HT-29 (cell line): ENCODE measurements around the gene VASP. TPM values are rescaled to one million over a fixed set of nuclear protein-coding genes. Genes with fewer than 3 reads are reported as not detected.
"Not testable (repeated sequence)": the region's sequence is repeated elsewhere in the genome, so short reads cannot be mapped to it uniquely, and the experiment has no call there.

Source experiments
- DNase-seq: peaks from one replicate; pipeline ENCODE4 v3.0.0-alpha.2; 2015; ENCODE audit warnings: low spot score
- total RNA-seq: library from RNA; depleted of rRNA; stranded (reverse); fragments of >200 nt; shearing (Covaris generic); gene quantifications from 2 replicates; pipeline ENCODE4 v1.2.3, GENCODE V29; 2014

The VASP gene
- total RNA-seq, 1 experiment from 2014 or later: 506 TPM

DNA sequence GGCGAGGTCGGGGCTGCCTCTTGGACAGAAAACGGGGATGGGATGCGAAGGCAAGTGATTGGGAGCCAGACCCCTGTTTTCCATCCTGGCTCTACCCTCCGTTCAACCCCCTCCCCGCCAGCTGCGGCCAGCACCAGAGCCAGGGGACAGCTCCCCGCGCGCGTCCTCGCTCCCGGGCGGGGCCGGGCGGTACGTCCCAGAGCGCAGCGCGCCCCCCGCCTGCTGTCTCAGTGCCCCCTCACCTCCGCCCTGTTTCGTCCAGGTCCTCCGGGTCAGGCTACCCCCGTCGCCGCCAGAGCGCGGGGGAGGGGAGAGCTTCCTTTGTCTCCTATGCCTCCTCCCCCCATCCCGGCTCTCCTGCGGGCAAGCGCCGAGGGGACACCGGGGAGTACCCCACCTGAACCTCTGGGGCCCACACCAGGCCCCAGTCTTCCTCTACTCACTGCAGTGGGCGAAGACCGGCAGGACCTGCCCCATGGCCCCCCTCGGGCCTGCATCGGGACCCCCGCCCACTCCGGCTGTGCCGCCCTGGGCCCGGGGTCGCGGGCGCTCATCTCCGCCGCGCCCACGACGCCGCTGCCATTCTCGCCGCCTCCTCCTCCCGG, 10.8 kb upstream of the VASP start:
- no peak for DNase-seq

DNA sequence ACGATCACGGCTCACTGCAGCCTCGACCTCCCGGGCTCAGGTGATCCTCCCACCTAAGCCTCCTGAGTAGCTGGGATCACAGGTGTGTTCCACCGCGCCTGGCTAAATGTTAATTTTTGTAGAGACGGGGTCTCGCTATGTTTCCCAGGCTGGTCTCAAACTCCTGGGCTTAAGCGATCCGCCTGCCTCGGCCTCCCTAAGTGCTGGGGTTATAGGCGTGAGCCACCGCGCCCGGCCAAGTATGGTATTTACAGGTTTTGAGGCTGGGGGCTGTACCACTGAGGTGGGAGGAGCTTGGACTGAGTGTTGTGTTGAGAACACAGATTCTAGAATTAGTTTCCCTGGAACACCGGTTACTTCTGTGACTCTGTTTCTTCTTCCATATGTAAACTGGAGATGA, 9.5 kb upstream of the VASP start:
- no peak for DNase-seq

GRCh38 chr19:45498411-45499195, 8.7 kb upstream of the VASP start, which contains the start of gene PPM1N:
TSS of gene PPM1N (plus strand) at chr19:45498443. CDS start at chr19:45498473, 30 bp downstream.
- no peak for DNase-seq

DNA sequence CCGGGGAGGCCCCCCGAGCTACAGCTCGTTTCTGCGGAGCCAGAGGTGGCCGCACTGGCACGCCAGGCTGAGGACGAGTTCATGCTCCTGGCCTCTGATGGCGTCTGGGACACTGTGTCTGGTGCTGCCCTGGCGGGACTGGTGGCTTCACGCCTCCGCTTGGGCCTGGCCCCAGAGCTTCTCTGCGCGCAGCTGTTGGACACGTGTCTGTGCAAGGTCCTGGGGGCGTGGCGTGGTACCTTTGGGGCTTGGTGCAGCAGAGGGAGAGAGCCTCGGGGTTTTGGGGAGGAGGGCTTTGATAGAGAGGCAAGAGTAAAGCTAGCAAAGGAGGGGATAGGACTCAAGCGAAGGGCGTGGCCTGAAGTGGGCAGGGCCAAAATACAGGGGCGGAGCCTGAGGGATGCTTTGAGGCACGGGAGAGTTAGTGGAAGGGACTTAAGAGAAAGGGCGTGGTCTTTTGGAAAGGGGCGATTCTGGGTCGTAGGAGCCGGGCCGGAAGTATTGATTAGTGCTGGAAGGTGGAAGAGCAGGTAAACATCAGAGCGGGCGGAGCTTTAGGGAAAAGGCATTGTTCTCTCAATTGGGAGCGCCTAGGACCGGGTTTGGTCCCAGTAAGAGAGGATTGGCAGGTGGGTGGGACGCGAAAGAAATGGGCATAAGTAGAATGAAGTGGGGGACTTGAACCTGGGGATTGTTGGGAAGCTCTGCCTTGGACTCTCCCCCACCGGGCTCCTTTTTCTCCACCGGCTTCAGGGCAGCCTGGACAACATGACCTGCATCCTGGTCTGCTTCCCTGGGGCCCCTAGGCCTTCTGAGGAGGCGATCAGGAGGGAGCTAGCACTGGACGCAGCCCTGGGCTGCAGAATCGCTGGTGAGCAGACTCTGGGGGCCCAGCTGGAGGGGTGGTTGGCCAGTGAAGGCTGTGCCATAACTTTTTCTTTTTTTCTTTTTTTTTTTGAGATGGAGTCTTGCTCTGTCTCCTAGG, 7.8 kb upstream of the VASP start:
- DNase-seq: peak; percentile 79

DNA sequence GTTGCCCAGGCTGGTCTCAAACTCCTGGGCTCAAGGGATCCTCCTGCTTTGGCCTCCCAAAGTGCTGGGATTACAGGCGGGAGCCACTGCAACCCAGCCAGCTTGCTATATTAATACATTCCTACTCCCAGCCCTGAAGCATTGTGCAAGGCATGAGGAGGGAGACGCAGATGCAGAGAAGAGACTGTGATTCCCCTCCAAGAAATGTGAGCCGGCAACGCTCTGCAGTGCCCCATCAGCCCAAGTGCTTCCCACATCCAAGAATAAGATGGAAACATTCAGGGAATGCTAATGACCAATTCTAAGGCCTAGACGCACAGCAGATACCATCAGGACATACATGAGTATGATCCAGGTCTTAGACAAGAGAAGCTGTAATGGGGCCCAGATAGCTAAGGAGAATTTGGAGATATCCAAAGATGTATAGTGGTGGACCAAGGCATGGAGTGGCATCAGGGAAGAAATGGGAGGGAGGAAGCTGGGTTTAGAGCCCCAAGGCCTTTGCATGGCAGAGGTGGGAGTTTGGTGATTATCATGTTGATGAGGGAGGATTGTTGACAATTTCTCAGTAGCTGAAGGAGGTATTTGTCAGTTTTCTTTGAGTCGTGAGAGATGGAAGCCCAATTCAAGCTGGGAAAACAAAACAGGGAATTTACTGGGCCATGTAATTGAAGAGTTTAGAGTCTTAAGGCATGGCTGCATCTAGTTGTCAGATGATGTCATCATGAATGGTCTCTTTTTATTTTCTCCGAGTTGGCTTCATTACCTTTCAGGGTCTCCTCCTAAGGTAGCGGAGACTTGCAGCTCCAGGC, 6.2 kb upstream of the VASP start:
- no peak for DNase-seq

DNA sequence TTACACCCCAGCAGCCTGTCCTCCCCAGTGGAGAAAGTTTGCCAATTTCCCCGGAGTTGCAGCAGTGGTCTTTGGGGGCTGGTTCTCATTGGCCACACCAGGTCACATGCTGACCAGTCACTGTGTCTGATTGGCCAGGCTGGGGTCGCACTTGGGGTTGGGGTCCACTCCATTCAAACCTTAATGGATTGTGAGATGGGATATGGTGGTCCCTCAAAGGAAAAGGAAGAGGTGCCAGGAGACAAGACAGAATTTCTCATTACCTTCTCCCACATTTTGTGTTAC, 5.6 kb upstream of the VASP start:
- DNase-seq: no peak

GRCh38 chr19:45502111-45502510, 5.2 kb upstream of the VASP start:
- DNase-seq: no peak

GRCh38 chr19:45503909-45504308, 3.4 kb upstream of the VASP start:
- no peak for DNase-seq

DNA sequence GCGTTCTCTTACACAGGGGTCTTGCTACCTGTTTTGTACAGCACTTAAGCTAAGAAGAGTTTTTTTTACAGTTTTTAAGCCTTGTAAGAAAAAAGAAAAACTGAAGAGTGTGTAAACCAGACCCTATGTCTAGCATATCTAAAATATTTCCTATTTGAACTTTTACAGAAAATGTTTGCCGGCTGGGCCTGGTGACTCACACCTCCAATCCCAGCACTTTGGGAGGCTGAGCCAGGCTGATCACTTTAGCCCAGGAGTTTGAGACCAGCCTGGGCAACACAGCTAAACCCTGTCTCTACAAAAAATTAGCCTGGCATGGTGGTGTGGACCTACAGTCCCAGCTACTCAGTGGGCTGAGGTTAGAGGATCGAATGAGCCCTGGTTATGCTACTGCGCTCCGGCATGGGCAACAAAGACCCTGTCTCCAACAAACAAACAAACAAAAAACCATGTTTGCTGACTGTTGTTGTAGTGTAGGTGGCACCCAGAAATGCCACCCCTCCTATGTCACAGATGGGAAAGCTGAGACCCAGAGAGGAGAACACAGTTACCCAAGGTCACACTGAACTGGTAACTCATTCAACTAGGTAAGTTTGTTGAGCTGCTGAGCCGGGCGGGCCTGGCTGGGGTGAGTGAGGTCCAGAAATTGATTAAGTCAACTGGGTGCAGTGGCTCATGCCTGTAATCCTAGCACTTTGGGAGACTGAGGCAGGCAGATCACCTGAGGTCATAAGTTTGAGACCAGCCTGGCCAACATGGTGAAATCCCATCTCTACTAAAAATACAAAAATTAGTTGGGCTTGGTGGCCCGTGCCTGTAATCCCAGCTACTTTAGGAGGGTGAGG, 1.9 kb upstream of the VASP start:
- peak; percentile 32 for DNase-seq

DNA sequence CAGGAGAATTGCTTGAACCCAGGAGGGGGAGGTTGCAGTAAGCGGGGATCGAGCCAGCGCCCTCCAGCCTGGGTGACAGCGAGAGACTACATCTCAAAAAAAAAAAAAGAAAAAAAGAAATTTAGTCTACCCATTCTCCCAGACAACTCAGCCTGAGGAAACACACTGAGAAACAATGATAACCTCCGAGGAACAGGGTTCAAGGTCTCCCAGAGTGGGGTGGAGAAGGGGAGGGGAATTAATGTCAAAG, 1.4 kb upstream of the VASP start:
- DNase-seq: no peak

DNA sequence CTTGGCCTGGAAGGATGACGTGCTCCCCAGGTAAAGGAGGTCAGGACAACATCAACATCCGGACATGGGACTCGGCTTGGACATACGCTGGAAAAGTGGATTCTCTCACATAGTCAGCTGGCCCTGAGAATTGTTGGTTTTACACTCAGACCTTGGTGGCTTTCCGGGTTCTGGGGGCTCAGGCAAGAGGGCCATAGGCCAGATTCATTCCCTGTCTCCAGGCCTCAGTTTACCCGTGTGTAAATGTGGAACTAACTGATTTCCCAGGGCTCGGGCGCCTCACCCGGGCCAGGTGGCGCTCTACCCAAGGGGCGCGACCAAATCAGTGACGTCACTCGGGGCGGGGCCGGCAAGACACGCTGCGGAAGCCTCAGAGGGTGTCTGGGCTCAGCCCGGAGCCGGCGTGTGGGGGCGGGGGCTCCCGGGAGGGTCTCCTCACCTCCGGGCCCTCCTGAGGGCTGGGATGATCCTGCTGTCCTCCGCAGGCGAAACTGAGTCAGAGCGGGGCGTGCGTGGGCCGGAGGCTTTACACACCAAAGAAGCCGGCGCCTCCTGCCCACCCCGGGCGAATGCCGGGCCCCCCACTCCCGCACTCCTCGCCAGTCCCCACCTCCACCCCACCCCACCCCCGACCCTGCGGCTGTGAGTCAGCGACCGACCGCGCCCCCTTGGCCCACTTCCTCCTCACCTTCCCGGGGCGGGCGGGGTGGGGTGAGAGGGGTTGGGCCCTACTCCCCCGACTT, 862 bp upstream of the VASP start:
- peak; percentile 99 for DNase-seq

DNA sequence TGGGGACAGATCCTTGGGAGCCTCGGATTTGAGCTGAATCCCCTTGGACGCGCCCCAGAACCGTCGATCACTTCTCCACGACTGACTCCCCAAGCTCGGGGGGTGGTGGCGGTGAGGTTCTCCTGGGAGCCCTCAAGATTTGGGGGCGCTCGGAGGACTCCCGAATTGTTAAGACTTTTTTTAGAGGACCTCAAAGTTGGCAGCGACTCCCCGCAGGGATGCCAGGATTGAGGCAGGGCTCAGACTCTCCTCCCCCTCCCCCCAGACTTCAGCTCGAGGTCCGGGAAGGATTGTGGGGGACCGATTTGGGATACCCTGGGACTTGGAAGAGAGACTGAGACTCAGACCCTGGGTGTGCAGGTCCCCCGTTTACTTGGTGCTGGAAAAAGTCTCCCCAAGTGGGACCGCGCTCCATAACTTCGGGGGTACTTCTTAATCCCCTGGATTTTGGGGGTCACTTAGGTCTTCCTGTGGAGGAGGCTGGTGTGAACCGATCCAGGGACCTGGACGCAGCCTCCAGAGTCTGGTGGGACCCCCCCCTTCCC, 665 bp downstream of the VASP start:
- peak; percentile 55 for DNase-seq

- peak; percentile 60 for DNase-seq
Observed at GRCh38 chr19:45508417-45508860, 1.2 kb downstream of the VASP start.

GRCh38 chr19:45508861-45509691, 1.8 kb downstream of the VASP start:
- peak; percentile 69 for DNase-seq

GRCh38 chr19:45509692-45510015, 2.4 kb downstream of the VASP start:
- no peak for DNase-seq

GRCh38 chr19:45510352-45510751, 3.1 kb downstream of the VASP start:
- DNase-seq: not testable (repeated sequence)

DNA sequence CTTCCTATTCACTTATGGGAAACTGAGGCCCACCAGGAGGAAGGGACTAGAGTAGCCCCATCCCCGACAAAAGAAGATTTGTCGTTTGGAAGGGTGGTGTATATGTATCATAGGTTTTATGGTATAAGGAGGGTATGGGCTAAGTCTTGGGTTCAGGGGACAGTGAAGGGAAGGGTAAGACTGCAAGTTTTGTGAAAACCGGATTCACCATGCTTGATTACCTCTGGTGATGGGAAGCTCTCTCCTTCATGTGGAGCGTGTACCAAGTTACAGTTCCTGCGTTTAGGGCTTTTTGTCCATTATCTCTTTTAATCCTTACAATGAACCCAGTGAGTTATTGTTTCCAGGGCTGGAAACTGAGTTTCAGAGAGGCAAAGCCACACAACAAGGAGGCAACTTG, 3.8 kb downstream of the VASP start:
- no peak for DNase-seq

DNA sequence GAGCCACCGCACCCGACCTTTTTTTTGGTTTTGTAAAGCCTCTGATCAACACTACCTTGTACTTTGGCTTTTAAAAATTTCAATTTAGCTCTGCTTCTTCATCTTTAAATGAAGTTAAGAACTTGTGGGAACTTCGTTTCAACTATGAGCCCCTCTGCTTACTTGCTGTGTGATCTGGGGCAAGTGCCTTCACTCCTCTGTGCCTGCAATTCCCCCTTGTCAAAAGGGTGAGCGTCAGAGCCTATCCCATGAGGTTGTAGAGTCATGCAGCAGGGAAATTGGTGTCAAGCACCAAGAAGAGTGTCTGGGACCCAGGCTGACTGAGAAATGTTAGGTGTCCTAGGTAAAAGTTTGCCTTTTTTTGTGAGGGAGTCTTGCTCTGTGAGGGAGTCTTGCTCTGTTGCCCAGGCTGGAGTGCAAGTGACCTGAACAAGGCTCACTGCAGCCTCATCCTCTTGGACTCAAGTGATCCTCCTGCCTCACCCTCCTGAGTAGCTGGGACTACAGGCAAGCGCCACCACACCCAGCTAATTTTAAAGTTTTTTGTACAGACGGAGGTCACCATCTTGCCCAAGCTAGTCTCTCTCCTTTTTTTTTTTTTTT, 5.7 kb downstream of the VASP start:
- DNase-seq: no peak
